BJ (cell line): ENCODE measurements around the gene PUSL1. TPM values are rescaled to one million over a fixed set of nuclear protein-coding genes. Genes with fewer than 3 reads are reported as not detected.

Experiments used
- CTCF ChIA-PET: fragments of 350-600 bp; formaldehyde crosslinking; extraction: SDS; loops from one replicate; lab custom pipeline; 2021; ENCODE audit warnings: antibody characterized with exemption, inconsistent platforms; lab: Yijun Ruan, JAX
- POLR2A ChIA-PET: fragments of 300-600 bp; sonication (Branson Sonifier 250); formaldehyde crosslinking; extraction: SDS; loops from one replicate; lab custom pipeline; 2021; ENCODE audit warnings: antibody characterized with exemption; lab: Charles Lee
- DNase-seq: peaks from one replicate; pipeline ENCODE4 v3.0.0-alpha.2; 2011; ENCODE audit warnings: low read depth
- H3K27me3 ChIP-seq: 2 replicates; pipeline ENCODE4 v1.6.0; 2011; ENCODE audit warnings: low read length; ENCODE audit not compliant: control insufficient read depth, insufficient read depth
- H3K36me3 ChIP-seq: 2 replicates; pipeline ENCODE4 v1.5.1; 2011; ENCODE audit warnings: low read length; ENCODE audit not compliant: control insufficient read depth, insufficient read depth
- H3K4me3 ChIP-seq: 2 replicates; pipeline ENCODE4 v1.5.1; 2011; ENCODE audit warnings: low read depth, mild to moderate bottlenecking, control low read depth, low read length
- CTCF ChIP-seq: IDR thresholded peaks from 2 replicates; pipeline ENCODE4 v1.5.1; 2011; ENCODE audit warnings: low read depth, mild to moderate bottlenecking, control low read depth, inconsistent platforms, low read length, moderate library complexity; ENCODE audit not compliant: insufficient read depth
- polyA plus RNA-seq: library from polyadenylated mRNA; depleted of rRNA; stranded (reverse); fragments of >200 nt; gene quantifications from 2 replicates; pipeline ENCODE4 v1.2.3, GENCODE V29; 2011

Gene PUSL1
- polyA plus RNA-seq, 1 experiment, result 18.2 TPM

- H3K36me3 ChIP-seq, result peaks cover 18% of the 10 kb centered on the region
- ChIA-PET CTCF (interaction anchor here (3.2 kb wide), 1 partner anchor 8 kb away, joined by 9 read pairs; no protein-coding TSS in a partner anchor), POLR2A (no interaction called here)
- TF ChIP-seq CTCF, result no peak
- no peaks in the 10 kb centered on the region for H3K27me3 ChIP-seq
- no peak overlapping the region for H3K4me3 ChIP-seq
- DNase-seq, result no peak
These were observed 9.3 kb upstream of the PUSL1 start for GRCh38 chr1:1298861-1299685.

- ChIA-PET CTCF (interaction anchor here (1.3 to 3.2 kb wide), 2 partner anchors 8 to 177 kb away, joined by 3 to 9 read pairs; no protein-coding TSS in a partner anchor), POLR2A (no interaction called here)
- no peaks in the 10 kb centered on the region for H3K27me3 ChIP-seq
- no peak overlapping the region for H3K4me3 ChIP-seq
- peak; percentile 24 for TF ChIP-seq CTCF
- peaks cover 17% of the 10 kb centered on the region for H3K36me3 ChIP-seq
- DNase-seq, result no peak
These were observed 8.6 kb upstream of the PUSL1 start for GRCh38 chr1:1299686-1300351.

- ChIA-PET CTCF (interaction anchor here (1.3 to 3.2 kb wide), 2 partner anchors 9 to 178 kb away, joined by 3 to 9 read pairs; no protein-coding TSS in a partner anchor), POLR2A (no interaction called here)
- H3K36me3 ChIP-seq, result peaks cover 15% of the 10 kb centered on the region
These were observed 8.1 kb upstream of the PUSL1 start for GRCh38 chr1:1300352-1300739.

GRCh38 chr1:1302006-1302430 is 6.4 kb upstream of the PUSL1 start:
- H3K27me3 ChIP-seq, result no peaks in the 10 kb centered on the region
- peaks cover 6% of the 10 kb centered on the region for H3K36me3 ChIP-seq
- no peak overlapping the region for H3K4me3 ChIP-seq
- DNase-seq, result no peak
- POLR2A ChIA-PET, result no interaction called here
- TF ChIP-seq CTCF, result peak; percentile 55
- CTCF ChIA-PET, result interaction anchor here (1.5 to 3.2 kb wide), 2 partner anchors 11 to 179 kb away, joined by 4 to 9 read pairs; no protein-coding TSS in a partner anchor

More at GRCh38 chr1:1300352-1300739, 8.1 kb upstream of the PUSL1 start:
- TF ChIP-seq CTCF, result no peak
- H3K4me3 ChIP-seq, result no peak overlapping the region
- no peak for DNase-seq
- H3K27me3 ChIP-seq, result no peaks in the 10 kb centered on the region

GRCh38 chr1:1302951-1303509 is 5.4 kb upstream of the PUSL1 start:
- H3K27me3 ChIP-seq, result no peaks in the 10 kb centered on the region
- ChIA-PET POLR2A (no interaction called here), CTCF (interaction anchor here (1.5 kb wide), 1 partner anchor 180 kb away, joined by 4 read pairs; no protein-coding TSS in a partner anchor)
- no peak for TF ChIP-seq CTCF
- no peak overlapping the region for H3K4me3 ChIP-seq
- DNase-seq, result no peak
- H3K36me3 ChIP-seq, result peaks cover 4% of the 10 kb centered on the region
